ENCODE measurements around the gene SEC22A.

- TF ChIP-seq CTCF (IDR thresholded peaks at IDR 0.05) (no peak), POLR2A (IDR thresholded peaks at IDR 0.05) (no peak)
Observed at GRCh38 chr3:123263941-123264340, 62.2 kb downstream of the SEC22A start.
